Anterior cingulate cortex (tissue), 58 donors: Measurements from ENCODE around the gene TUBGCP3.
"Not testable (repeated sequence)": the region's sequence is repeated elsewhere in the genome, so short reads cannot be mapped to it uniquely, and the experiment has no call there.

ENCODE experiments used
- DNase-seq, 58 donors: peaks; one replicate each; lab custom pipeline; 2025; lab: John Stamatoyannopoulos, UW

Gene TUBGCP3

DNA sequence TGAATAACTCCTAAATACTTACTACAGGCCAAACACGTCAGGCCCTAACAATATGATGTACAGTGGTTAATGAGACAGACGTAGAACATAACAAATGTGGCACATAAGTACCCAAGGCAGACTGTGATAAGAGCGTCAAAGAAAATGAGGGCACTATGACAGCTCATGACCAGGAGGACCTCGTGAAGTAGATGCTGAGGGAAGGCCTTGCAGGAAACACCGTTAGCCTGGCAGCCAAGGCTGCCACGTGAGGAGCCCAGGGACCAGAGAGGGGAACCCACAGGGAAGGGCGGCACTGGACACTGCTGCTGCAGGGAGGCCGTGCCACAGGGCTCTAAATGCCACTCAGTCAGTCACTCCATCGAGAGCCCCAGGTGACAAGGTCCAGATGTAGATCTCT lies 5.7 kb downstream of the TUBGCP3 start:
- no peak for DNase-seq

DNA sequence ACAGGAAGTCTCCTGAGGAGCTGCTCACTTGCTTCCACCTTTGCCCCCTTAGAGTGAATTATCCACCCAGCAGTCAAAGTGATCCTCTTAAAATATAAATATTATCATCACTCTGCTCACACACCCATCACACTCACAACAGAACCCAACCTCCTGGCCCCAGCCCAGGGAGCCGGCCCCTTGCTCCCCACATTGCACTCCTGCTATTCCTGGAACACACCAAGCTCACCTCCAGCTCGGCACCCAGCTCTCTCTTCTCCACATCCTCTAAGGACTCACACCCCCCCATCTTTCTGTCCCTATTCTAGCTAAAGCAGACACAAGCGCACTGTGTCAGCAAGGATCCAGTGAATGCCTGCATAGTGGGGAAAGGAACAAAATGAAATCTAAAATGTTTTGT lies 7.0 kb downstream of the TUBGCP3 start:
- DNase-seq: no peak

DNA sequence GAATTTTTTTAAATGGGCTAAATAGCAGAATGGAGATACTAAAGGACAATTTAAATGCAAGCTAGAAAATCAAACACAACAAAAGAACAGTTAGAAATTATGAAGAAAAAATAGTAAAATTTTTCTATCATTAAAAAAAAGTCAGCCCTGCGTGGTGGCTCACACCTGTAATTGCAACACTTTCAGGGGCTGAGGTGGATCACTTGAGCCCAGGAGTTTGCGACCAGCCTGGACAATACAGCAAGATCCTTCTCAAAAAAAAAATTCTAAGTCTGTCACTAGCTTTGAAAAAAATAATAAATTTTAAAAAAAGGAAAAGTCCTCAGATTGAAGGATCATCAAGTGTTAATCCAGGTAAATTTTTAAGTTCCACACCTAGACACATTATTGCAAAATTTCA lies 7.7 kb downstream of the TUBGCP3 start:
- no peak for DNase-seq

DNA sequence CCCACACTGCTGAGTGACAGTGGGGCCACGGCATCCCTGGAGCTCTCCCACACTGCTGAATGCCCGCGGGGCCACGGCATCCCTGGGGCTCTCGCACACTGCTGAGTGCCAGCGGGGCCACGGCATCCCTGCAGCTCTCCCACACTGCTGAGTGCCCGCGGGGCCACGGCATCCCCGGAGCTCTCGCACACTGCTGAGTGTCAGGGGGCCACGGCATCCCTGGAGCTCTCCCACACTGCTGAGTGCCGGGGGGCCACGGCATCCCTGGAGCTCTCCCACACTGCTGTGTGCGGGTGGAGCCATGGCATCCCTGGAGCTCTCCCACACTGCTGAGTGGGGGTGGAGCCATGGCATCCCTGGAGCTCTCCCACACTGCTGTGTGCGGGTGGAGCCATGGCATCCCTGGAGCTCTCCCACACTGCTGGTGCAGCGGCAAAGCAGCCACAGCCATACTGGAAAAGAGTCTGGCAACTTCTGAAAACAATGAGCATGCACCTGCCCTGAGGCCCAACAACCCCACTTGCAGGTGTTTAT lies 8.6 kb downstream of the TUBGCP3 start:
- DNase-seq: no peak

DNA sequence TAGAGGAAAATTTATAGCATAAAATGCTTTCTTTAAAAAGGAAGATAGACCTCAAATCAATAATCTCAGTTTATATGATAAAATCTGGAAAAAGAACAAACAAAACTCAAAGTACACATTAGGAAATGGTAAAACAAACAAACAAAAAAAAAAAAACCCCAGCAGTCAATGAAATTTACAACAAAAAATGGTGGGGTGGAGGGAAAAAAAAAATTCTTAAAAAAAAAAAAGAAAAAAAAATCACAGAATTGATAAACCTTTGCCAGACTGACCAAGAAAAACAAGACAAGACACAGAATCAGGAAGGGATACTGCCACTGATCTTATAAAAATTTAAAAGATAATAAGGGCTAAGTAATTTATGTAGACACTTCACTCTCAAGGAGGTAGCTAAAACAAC lies 11.2 kb downstream of the TUBGCP3 start:
- DNase-seq: no peak

DNA sequence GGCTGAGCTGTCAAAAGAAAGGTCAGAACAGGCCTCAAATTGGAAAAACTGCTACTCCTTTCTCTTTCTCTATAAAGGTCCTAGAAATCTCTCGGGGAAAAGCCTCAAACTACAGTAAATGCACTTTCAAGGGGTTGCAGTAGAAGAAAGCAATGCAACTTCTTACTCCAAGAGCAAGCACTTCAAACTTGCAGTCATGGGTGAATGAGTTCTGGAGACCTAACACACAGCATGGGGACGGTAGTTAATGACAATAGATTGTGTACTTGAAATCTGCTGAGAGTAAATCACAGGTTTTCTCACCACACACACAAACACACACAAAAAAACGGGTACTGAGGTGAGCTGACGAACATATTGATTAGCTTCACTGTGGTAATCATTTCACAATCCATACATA lies 11.8 kb downstream of the TUBGCP3 start:
- no peak for DNase-seq

DNA sequence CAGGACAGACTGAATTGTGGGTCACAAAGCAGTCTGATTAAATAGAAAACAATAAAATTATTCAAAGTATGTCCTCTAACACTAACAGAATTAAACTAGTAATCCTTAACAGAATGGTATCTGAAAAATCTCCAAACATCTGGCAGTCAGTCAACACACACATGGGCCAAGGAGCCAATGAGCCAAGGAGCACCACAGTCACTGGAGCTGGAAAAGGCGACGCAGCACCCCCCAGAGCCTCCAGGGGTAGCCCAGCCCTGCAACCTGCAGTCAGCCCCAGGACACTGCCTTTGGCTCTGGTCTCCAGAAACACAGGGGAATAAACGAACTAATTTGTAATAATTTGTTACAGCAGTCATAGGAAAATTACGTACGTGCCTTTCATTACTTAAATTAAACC lies 12.3 kb downstream of the TUBGCP3 start:
- no peak for DNase-seq

DNA sequence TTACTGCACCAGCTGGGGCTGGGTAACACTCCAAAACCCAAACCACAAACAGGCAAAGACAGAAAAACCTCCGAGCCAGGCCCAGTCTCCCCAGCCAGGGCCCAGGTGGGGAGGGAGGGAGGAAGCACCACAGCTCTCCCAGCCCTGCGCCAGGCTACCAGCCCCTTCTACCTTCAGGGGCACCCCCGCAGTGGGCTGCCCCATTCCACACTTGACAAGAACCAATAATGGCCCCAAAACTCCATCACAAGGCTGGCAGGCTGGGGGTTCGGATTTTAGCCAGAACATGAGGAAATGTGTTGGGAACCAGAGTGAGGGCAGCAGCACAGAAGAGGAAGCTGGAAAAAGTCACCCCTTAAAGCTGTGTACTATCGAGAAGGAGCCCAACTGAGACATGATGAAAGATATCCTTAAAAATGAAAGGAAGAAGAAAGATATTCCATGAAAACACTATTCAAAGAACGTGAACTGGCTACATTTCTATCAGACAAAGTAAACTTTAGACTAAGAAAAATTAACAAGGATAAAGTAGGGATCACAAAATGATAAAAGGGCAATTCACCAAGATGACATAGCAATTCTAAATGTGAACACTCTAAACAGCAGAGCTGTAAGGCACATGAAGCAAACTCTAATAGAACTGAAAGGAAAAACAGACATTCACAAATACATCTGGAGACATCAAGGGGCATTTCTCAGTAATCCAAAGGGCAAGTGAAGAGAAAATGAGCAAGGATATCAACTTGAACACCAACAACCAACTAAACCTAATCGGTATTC lies 12.9 kb downstream of the TUBGCP3 start:
- no peak for DNase-seq

DNA sequence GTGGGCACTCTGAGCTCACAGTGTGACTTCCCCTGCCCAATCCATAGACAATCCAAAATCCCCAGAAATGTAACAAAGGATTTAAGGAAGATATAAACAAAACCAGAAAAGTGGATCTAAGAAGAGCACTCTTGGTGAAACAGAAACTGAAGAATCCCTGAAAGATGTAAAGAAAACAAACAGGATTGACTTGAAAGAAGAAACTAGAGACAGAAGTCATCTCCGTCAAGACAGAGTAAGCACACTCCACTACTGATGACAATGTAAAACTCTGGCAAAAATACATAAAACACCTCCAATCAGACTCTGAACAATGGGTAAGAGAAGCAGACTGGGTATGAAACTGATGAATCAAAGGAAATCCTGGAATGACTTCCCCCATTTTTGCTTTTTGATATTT lies 13.5 kb downstream of the TUBGCP3 start:
- DNase-seq: no peak

DNA sequence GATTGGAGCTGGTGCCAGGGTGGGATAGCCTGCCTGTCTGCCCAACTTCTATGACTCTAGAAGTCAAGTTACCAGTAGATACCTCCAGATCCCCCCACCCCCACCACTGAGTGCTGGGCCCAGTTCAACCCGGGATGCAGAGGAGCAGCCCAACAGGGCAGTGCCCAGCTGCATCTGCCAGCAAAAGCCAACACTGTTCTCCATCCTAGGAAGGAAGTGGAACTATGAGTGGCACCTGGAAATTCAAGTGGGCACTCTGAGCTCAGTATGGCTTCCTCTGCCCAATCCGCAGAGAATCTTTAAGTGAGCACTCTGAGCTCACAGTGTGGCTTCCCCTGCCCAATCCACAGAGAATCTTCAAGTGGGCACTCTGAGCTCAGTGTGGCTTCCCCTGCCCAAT lies 14.2 kb downstream of the TUBGCP3 start:
- DNase-seq: no peak

DNA sequence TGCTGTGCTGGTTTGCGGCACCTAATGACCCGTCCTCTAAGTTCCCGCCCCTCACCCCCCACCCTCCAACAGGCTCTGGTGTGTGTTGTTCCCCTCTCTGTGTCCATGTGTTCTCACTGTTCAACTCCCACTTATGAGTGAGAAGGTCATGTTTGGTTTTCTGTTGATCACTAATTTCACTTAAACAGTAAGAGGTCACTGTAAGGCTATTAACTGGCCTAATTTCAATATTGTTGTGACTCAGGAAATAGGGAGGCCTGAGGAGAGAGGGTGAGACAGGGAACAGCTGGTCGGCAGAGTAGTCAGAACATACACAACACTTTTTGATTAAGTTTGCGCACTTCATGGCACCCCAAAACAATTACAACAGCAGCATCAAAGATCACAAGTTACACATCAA lies 15.6 kb downstream of the TUBGCP3 start:
- no peak for DNase-seq

DNA sequence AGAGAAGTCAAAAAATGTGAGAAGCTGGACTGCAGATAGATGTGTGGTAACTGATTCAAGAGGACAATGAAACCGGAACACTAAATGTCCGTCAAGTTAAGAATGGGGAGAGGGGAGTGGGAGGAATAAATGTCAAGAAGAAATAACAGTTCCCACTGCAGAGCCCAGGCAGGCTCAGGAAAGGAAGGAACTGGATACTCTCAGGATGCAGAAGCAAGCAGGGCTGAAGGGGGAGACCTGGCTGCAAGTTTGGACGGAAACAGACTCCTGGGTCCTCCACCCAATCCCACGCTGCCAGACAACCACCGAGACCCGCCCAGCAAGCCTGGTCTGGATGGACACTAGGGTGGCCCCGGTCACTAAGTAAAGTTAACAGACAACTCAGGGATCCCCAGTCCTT lies 18.1 kb downstream of the TUBGCP3 start:
- no peak for DNase-seq

DNA sequence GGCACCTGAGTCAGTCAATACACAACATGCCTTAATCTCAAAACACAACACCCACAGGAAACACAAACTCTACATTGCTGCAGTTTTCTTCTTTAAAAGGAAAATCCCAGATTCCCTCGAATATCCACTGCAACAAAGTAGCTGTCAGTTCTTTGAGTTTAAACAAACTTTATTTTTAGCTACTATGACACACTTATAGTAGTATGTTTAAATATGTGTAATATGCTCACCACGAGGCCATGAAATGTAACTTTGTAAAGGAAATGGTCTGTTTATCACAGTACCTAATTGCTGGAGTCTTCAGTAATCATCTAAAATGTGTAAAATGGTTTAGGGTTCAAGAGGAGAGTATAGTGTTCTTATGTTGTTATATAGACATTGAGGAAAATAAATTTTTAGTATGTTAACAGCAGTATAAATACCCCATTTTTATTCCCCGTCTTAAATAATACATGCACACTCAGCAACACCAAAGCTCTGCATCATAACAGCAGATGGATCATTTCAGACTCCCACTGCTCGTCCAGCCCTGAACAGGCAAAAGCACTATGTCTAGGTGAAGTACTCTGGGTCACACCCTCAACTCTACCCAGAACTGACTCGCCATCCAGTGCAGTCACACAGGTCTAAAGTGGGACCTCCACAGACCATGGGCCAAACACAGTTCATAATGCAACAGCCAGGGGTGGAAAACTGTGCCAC lies 20.6 kb downstream of the TUBGCP3 start:
- DNase-seq: no peak

DNA sequence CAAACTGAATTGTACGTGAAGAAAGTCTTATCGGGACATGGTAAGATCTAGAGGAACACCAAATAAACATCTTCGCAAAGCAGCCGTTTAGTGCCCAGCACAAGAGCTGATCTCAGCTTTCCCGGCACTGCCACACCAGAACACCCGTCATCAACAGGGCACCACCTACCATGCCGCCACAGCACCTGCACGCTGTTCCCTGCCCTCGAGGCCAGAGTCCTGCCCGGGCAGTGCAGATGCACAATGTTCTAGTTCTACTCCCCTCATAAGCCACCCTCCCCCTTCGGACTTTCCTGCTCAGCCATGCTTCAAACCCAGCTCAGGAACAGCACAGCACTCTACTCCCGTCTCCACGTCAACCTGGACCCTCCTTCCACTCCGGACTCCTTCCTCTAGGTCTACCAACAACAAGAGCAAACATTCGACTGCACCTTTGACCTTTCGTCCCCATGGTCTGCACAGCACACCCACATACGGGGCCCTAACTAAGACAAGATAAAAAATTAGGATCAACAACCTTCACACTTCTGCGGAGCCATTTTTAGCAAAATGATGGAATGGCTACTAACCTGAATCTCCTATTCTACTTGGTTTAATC lies 25.1 kb downstream of the TUBGCP3 start:
- no peak for DNase-seq

DNA sequence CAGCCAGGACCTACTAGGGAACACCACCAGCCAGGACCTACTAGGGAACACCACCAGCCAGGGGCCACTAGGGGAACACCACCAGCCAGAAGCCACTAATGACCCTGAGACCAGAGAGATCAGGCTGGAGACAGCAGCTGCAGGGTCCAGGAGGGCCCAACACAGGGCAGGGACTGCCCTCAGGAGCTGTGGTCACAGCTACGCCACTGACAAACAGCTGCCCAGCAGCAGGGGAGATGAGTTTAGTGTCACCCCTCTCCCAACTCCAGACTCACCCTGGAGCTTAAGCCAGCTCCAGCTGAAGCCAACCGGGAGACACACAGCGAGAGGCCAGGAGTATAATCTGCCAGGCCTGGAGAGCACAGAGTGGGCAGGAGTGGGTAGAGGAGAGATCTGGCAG lies 25.7 kb downstream of the TUBGCP3 start:
- DNase-seq: no peak

DNA sequence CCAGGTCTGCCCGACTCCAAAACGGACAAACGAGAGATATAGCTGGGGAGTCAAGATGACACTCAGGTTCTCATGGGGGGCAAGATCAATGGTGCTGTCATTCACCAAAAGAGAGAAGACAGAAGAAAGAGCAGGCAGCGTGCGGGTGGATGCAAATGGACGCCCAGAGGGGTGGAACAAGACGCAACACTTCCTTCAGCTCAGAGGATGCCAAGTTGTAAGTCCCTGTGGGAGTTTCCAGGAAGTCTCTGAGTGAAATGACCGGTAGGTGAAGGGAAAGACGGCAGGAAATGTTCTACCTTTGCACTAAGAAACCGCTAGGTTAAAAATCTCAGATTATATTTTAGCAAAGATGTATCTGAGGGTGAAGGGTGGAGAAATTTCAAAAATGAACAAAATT lies 26.5 kb downstream of the TUBGCP3 start:
- DNase-seq: no peak

DNA sequence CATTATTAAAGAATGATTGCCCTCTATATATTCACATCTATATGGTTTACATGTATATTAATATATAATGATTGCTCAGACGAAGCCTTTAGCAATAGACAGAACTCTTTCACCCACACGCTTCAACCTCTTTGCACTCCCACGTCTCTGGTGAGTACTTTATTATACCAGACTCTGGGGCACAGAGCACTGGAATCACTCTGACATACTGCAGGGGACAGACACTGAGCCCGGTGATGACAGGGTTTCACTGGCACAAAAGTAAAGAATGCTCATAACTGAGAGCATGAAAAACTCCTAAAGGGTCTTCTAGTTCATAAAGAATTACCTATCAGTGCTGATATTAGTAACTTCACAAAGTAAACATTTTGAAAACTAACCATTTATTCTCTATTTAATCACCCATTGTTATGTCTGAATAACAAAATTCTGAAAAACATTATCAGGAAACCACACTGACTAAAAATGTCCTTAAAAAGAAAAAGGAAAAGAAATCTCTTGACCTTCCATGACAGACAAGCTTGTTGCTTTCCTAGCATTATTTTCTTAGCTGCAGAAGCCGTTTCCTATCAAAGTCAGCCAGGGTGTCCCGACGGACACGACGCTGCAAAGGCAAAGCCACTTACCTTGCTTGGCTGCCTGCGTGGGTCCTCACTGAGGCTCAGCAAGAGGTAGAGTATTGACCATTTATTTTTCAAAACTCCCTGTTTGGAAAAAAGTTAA lies 29.1 kb downstream of the TUBGCP3 start:
- DNase-seq: no peak

DNA sequence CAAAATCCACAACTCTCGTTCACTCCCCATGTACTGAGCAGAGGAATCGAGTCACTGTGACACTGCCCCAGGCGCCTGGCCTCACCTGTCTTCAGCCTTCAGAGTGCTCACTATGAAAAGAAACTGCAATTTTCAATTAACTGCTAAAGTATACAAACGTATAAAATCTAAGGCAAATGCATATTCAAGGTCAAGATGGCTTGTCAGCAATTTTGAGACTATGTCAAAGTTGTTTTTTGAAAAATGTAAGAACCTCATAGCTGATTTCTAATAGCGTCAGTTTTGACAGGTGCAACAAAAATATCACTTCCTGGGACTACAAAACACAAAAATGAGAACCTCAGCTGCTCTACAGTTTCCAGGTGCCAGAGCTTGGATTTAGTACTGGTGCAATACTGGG lies 31.4 kb downstream of the TUBGCP3 start:
- no peak for DNase-seq

DNA sequence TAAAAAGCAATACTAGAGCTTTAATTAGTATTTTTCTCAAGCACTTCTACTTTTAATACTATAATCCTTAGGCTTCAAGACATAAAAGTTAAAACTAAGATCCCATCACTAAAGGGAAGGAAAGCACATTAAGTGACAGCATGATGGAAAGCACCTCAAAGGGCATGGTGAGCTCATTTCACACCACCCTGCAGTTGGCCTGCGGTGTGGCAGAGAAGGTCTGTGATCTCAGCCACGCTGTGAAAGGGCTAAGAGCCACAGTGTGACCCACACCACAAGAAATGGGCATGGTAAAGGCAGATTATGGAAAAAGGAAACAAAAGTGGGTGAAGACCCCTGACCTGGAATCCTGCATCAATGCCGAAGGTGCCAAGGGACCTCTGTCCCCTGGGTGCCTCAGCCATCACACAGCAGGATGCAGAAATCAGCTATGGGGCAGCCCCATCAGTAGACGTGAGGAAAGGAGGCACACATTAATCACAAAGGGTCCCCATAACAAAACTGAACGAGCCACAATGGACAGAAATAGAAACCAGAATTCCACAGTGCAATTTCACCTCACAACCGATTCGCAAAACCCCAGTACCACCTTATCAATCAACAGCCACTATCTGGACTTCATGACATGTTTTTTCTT lies 33.6 kb downstream of the TUBGCP3 start:
- DNase-seq: no peak

DNA sequence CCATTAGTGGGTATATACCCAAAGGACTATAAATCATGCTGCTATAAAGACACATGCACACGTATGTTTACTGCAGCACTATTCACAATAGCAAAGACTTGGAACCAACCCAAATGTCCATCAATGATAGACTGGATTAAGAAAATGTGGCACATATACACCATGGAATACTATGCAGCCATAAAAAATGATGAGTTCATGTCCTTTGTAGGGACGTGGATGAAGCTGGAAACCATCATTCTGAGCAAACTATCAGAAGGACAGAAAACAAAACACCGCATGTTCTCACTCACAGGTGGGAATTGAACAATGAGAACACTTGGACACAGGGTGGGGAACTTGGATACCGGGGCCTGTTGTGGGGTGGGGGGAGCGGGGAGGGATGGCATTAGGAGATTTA lies 39.0 kb downstream of the TUBGCP3 start:
- not testable (repeated sequence) for DNase-seq

DNA sequence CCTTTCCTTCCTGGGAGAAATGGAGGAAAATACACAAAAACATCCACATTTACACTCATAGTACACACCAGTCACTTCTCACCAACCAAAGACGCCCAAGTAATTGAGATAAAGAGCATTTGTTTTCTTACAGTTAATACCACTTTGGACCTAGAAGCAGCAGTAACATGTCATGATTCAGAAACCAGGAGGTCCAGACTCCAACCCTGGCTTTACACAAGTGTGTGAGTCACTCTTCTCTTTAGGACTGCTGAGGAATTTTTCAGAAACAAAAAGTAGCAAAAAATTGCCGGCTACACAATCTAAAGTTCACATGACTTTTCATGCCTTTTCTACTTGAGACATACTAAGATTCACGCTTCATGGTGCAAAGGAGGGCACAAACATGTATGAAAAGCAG lies 42.1 kb downstream of the TUBGCP3 start:
- DNase-seq: no peak
